Left ventricle myocardium inferior (tissue), 1 donor: Measurements from ENCODE around the gene STK16. TPM values are rescaled to one million over a fixed set of nuclear protein-coding genes. Genes with fewer than 3 reads are reported as not detected.

Source experiments
- DNase-seq: peaks from one replicate; pipeline ENCODE4 v3.0.0-alpha.2; 2020
- H3K27ac ChIP-seq: fragments of 200-600 bp; replicated peaks from 2 replicates; pipeline ENCODE4 v1.8.0; 2021
- H3K27me3 ChIP-seq: fragments of 200-600 bp; 2 replicates; pipeline ENCODE4 v1.8.0; 2021; ENCODE audit warnings: low read depth
- H3K36me3 ChIP-seq: fragments of 200-600 bp; 2 replicates; pipeline ENCODE4 v1.8.0; 2021
- H3K4me1 ChIP-seq: fragments of 200-600 bp; 2 replicates; pipeline ENCODE4 v1.8.0; 2021
- H3K4me3 ChIP-seq: fragments of 200-600 bp; 2 replicates; pipeline ENCODE4 v1.8.0; 2021; ENCODE audit warnings: mild to moderate bottlenecking, moderate library complexity
- H3K9me3 ChIP-seq: fragments of 200-600 bp; replicated peaks from 2 replicates; pipeline ENCODE4 v1.8.0; 2021
- intact Hi-C: fragments of 100-400 bp; cut with micrococcal nuclease; formaldehyde crosslinking; loops from one replicate; pipeline ENCODE4 v1.11.0; 2022
- total RNA-seq: library from RNA; stranded (reverse); fragmentation: NEBNext Ultra II Directional; extraction: Animal tissue kit (Norgen Biotek cat#: 25700); gene quantifications from one replicate; pipeline ENCODE4 v1.2.1, GENCODE V29; 2021
- TF ChIP-seq, protein P1 (sequence below): fragments of 200-600 bp; IDR thresholded peaks from 2 replicates; pipeline ENCODE4 v1.8.0; 2021; ENCODE audit warnings: antibody characterized with exemption, mild to moderate bottlenecking, borderline replicate concordance
- donor health status: DM: no; HTN: yes; CAD: no; lungs with severe emphysema.

Gene STK16
- total RNA-seq, 1 donor from 2014 or later, result 19.2 TPM

DNA sequence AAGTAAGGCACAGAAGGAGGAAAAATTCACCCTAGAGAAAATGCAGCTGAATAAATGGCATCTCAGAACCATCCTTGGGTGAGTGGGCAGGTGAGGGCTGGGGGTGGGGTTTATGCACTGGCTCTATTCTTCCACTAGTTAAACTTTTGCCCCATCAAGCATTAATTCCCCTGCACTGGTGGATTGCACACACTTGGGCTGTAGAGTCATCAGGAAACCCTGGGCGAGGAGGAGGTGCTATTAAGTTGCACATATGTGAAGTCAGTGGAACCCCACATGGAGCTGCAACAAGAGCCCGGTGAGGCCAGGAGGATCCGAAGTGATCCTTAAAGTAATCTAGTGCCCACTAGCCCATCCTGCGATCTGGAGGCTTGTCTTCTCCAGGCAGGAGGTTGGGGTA is 27.1 kb downstream of the STK16 start:
- TF ChIP-seq, protein P1, sequence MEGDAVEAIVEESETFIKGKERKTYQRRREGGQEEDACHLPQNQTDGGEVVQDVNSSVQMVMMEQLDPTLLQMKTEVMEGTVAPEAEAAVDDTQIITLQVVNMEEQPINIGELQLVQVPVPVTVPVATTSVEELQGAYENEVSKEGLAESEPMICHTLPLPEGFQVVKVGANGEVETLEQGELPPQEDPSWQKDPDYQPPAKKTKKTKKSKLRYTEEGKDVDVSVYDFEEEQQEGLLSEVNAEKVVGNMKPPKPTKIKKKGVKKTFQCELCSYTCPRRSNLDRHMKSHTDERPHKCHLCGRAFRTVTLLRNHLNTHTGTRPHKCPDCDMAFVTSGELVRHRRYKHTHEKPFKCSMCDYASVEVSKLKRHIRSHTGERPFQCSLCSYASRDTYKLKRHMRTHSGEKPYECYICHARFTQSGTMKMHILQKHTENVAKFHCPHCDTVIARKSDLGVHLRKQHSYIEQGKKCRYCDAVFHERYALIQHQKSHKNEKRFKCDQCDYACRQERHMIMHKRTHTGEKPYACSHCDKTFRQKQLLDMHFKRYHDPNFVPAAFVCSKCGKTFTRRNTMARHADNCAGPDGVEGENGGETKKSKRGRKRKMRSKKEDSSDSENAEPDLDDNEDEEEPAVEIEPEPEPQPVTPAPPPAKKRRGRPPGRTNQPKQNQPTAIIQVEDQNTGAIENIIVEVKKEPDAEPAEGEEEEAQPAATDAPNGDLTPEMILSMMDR, result no peak
- H3K27ac ChIP-seq, result no peak overlapping the region
- H3K36me3 ChIP-seq, result no peaks in the 10 kb centered on the region
- no peaks in the 10 kb centered on the region for H3K27me3 ChIP-seq
- intact Hi-C loops, result no loop called here
- H3K4me1 ChIP-seq, result peaks cover 21% of the 10 kb centered on the region
- no peaks in the 10 kb centered on the region for H3K9me3 ChIP-seq
- no peak overlapping the region for H3K4me3 ChIP-seq
- DNase-seq, result no peak

- intact Hi-C loops, result no loop called here
- H3K27ac ChIP-seq, result no peak overlapping the region
- H3K9me3 ChIP-seq, result no peaks in the 10 kb centered on the region
- H3K4me1 ChIP-seq, result peaks cover 28% of the 10 kb centered on the region
- TF ChIP-seq, protein P1, result no peak
- H3K4me3 ChIP-seq, result no peak overlapping the region
- H3K36me3 ChIP-seq, result no peaks in the 10 kb centered on the region
- no peak for DNase-seq
- no peaks in the 10 kb centered on the region for H3K27me3 ChIP-seq
These were observed 27.7 kb downstream of the STK16 start for GRCh38 chr2:219272995-219273394.

- TF ChIP-seq, protein P1, result no peak
- intact Hi-C loops, result no loop called here
- H3K27me3 ChIP-seq, result no peaks in the 10 kb centered on the region
- no peaks in the 10 kb centered on the region for H3K9me3 ChIP-seq
- no peaks in the 10 kb centered on the region for H3K36me3 ChIP-seq
- H3K4me1 ChIP-seq, result peaks cover 37% of the 10 kb centered on the region
- DNase-seq, result no peak
- peak overlapping the region; percentile 91 for H3K27ac ChIP-seq
- H3K4me3 ChIP-seq, result no peak overlapping the region
These were observed 28.7 kb downstream of the STK16 start for GRCh38 chr2:219273937-219274336.

DNA sequence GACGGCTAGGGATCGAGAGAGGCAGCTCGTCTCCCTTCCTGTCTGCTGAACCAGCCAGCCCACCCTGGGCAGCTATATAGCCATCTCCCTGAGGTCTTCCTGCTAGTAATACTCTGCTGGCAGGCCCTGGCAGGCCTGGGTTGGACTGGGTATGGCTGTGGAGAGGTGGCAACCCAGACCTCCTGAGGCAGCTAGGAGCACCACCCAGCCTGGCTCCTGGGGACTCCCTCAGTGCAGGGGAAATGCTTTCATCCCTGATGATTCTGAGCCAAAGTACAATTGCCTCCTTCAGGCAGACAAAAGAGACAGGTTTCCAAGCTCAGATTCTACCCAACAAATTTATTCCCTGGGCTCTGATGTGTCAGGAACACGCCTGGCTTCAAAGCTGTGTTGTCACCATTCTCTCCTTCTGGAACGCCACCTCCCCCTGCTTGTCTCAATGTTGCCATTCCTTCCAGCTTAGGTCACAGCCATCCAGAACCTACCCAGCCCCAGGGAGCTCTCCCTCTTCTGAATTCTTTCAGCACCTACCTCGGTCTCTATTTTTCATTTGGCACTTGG is 29.2 kb downstream of the STK16 start:
- Histone ChIP-seq H3K27me3 (no peaks in the 10 kb centered on the region), H3K9me3 (no peaks in the 10 kb centered on the region), H3K4me3 (no peak overlapping the region), H3K36me3 (no peaks in the 10 kb centered on the region), H3K4me1 (peaks cover 36% of the 10 kb centered on the region), H3K27ac (peak overlapping the region; percentile 91)
- TF ChIP-seq, protein P1, result no peak
- intact Hi-C loops, result no loop called here
- DNase-seq, result no peak

DNA sequence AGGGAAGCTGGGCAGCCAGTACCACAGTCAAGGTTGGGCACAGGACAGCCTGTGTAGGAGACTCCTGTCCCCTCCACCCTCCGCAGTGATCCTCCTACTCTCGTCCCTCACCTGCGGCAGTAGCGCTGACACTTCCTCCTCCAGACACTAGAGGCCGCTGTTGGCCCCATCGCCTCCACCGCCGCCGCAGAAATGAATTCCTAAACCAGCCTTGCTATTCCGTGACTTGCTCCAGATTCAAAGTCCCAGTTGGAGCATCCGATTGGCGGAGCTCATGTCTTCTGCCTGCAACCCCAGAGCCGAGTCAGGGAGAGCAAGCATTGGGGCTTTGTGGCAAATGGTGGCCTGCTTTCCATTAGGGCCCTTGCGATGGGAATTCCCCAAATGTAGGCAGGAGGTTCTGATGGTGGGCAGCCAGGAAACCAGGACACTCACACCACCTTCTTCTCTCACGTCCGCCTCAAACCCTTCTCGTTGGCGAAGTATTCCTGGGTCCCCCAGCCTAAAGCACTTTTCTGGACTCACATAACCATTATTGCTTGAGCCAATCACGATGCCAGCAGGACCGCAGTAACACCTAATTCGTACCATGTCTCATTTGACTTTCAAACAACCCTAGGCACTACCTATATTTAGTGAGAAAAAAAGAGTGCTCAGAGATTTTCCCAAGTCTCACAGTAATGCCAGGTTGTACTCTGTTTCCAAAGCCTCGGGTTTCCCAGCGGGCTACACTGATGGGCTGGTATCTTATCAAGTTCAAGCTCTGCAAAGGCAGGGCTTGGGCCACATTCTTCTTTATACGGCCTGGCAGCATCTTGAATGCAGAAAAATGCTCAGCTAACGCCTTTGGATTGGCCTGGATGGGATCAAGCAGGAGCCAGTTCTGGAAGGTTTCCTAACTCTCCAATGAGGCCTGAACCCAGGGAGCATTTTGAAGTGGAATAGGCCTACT is 32.7 kb downstream of the STK16 start:
- intact Hi-C loops, result no loop called here
- H3K27me3 ChIP-seq, result no peaks in the 10 kb centered on the region
- H3K4me3 ChIP-seq, result peak overlapping the region; percentile 43
- H3K9me3 ChIP-seq, result no peaks in the 10 kb centered on the region
- peaks cover 28% of the 10 kb centered on the region for H3K36me3 ChIP-seq
- H3K27ac ChIP-seq, result peak overlapping the region; percentile 98
- peak; percentile 77 for DNase-seq
- TF ChIP-seq, protein P1, result peak; percentile 100
- H3K4me1 ChIP-seq, result peaks cover 60% of the 10 kb centered on the region
